ENCODE results near the gene CFAP20DC.

GRCh38 chr3:58769065-58769464, 280.8 kb downstream of the CFAP20DC start:
- TF ChIP-seq CTCF (IDR thresholded peaks at IDR 0.05; ENCODE audit: insufficient read depth, low read depth, low read length) (no peak), EZH2 (IDR thresholded peaks at IDR 0.05; ENCODE audit: insufficient read depth, low read length) (no peak)
